Adrenal gland (tissue), 12 donors: ENCODE data around the gene MBD2. TPM values are rescaled to one million over a fixed set of nuclear protein-coding genes. Genes with fewer than 3 reads are reported as not detected.

Experiments
- DNase-seq, 7 donors: peaks; one replicate each; pipeline ENCODE4 v3.0.0-alpha.2; 2019 to 2020
- H3K27ac ChIP-seq, 5 donors: fragments of 200-600 bp; sonication (generic) in 4 of 5; 1 replicate in 3 of 5; 2 replicates in 2 of 5; pipeline versions ENCODE4 v1.5.1 to v1.8.0; 2016 to 2020; ENCODE audit warnings: mild to moderate bottlenecking in 1 of 5
- H3K27me3 ChIP-seq: fragments of 200-600 bp; 2 replicates; pipeline ENCODE4 v1.8.0; 2021
- H3K36me3 ChIP-seq, 2 donors: fragments of 200-600 bp; replicated peaks in 1 of 2; 1 replicate in 1 of 2; 2 replicates in 1 of 2; pipeline versions ENCODE4 v1.5.1 to v1.8.0; 2018 to 2022
- H3K4me1 ChIP-seq, 2 donors: fragments of 200-600 bp; replicated peaks in 1 of 2; 1 replicate in 1 of 2; 2 replicates in 1 of 2; pipeline versions ENCODE4 v1.5.1 to v1.8.0; 2018 to 2021
- H3K4me3 ChIP-seq, 4 donors: fragments of 200-600 bp; sonication (generic) in 3 of 4; one replicate each; pipeline ENCODE4 v1.5.1; 2016 to 2018
- H3K9me3 ChIP-seq, 3 donors: fragments of 200-600 bp; sonication (generic) in 1 of 3; replicated peaks in 1 of 3; 1 replicate in 2 of 3; 2 replicates in 1 of 3; pipeline versions ENCODE4 v1.5.1 to v1.8.0; 2016 to 2021
- POLR2A ChIP-seq, 2 donors: fragments of 450-650 bp; IDR thresholded peaks; one replicate each; pipeline ENCODE4 v1.6.1; 2017; ENCODE audit warnings: antibody characterized with exemption in 2 of 2, mild to moderate bottlenecking in 2 of 2, moderate library complexity in 1 of 2
- WGBS, 4 donors: extraction: QIAGEN DNeasy Blood & Tissue Kit in 2 of 4; methylation state at CpG; one replicate each; pipeline versions ENCODE4 v1.1.5 to v1.1.7; 2013 to 2017; 5-methylcytosine and 5-hydroxymethylcytosine counted together
- intact Hi-C, 2 donors: fragments of 100-400 bp; cut with DNase I; formaldehyde crosslinking; loops; one replicate each; pipeline versions ENCODE4 v1.14.1 to v1.15.0; 2022 to 2023
- polyA plus RNA-seq, 3 donors: library from polyadenylated mRNA; stranded (reverse); fragments of 200-250 nt in 2 of 3; fragments of 350-450 nt in 1 of 3; fragmentation: Illumina TruSeq in 1 of 3; extraction: RNeasy Lipid Tissue Mini Kit (QIAGEN cat#74804) in 1 of 3; gene quantifications; one replicate each; pipeline ENCODE4 v1.2.3, GENCODE V29; 2013 to 2014
- total RNA-seq, 9 donors: library from RNA; depleted of rRNA in 4 of 9; stranded (reverse); fragments of >200 nt in 4 of 9; fragments of 120-200 nt in 1 of 9; fragmentation: NEBNext Ultra II Directional in 1 of 9; extraction: Animal tissue kit (Norgen Biotek cat#: 25700) in 1 of 9; gene quantifications; one replicate each; pipeline versions ENCODE4 v1.1.0 to v1.2.4, GENCODE V29; 2013 to 2023
- TF ChIP-seq, protein P1 (sequence below), 6 experiments: fragments of 450-650 bp in 4 of 6; fragments of 200-600 bp in 2 of 6; sonication (generic) in 1 of 6; IDR thresholded peaks; 1 replicate in 5 of 6; 2 replicates in 1 of 6; pipeline versions ENCODE4 v1.5.1 to v1.8.0; 2016 to 2021; ENCODE audit warnings: antibody characterized with exemption in 6 of 6, mild to moderate bottlenecking in 2 of 6, moderate library complexity in 1 of 6
- donor health status: healthy with polysubstance abuse.
- donor health status: Bipolar disorder and iron deficiency.
- donor health status: DM: yes; HTN: yes; CAD: no.
- donor health status: DM: no; HTN: no; CAD: no.
- donor health status: DM: no; HTN: no; CAD: no.
- donor health status: DM: yes; HTN: yes; CAD: no.

The MBD2 gene
- total and polyA plus RNA-seq, 12 donors, result 13.5 to 70.8 (median 30.1) TPM

- no peak overlapping the region for H3K4me3 ChIP-seq
- DNase-seq, result no peak
- no peaks in the 10 kb centered on the region for H3K27me3 ChIP-seq
- 95 to 100% (median 98%) methylated on average over 3 of the region's 3 CpGs for WGBS, 4 donors
- TF ChIP-seq POLR2A (IDR thresholded peaks at IDR 0.05), result no peak
- TF ChIP-seq, protein P1, sequence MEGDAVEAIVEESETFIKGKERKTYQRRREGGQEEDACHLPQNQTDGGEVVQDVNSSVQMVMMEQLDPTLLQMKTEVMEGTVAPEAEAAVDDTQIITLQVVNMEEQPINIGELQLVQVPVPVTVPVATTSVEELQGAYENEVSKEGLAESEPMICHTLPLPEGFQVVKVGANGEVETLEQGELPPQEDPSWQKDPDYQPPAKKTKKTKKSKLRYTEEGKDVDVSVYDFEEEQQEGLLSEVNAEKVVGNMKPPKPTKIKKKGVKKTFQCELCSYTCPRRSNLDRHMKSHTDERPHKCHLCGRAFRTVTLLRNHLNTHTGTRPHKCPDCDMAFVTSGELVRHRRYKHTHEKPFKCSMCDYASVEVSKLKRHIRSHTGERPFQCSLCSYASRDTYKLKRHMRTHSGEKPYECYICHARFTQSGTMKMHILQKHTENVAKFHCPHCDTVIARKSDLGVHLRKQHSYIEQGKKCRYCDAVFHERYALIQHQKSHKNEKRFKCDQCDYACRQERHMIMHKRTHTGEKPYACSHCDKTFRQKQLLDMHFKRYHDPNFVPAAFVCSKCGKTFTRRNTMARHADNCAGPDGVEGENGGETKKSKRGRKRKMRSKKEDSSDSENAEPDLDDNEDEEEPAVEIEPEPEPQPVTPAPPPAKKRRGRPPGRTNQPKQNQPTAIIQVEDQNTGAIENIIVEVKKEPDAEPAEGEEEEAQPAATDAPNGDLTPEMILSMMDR (IDR thresholded peaks at IDR 0.05), result no peak
- H3K27ac ChIP-seq, result no peak overlapping the region
- H3K36me3 ChIP-seq, result no peaks in the 10 kb centered on the region
- intact Hi-C loops, result no loop called here
- H3K9me3 ChIP-seq, result no peaks in the 10 kb centered on the region
- H3K4me1 ChIP-seq, result no peaks in the 10 kb centered on the region
Measured at GRCh38 chr18:54187372-54187771, 37.1 kb downstream of the MBD2 start.

DNA sequence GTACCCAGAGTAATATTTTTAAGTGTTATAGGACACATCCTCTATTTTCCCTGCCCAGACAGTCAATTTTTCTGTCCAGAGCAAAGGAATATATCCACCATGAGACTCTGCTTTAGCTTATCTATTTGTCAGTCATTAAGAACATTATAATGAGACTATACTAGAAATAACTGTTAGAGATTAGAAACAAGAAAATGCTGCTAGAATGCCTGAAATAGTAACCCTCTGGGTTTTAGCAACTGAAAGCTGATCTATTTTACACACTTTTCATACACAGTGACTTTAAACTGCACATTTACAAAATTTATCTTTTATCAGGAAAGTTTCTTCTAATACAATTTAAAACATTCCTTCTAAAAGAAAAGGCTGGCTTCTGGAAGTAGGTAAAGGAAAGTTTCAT lies 39.6 kb downstream of the MBD2 start:
- H3K4me1 ChIP-seq, result no peaks in the 10 kb centered on the region
- intact Hi-C loops, result no loop called here
- no peak for DNase-seq
- no peaks in the 10 kb centered on the region for H3K9me3 ChIP-seq
- H3K27me3 ChIP-seq, result no peaks in the 10 kb centered on the region
- H3K27ac ChIP-seq, result no peak overlapping the region
- no peak overlapping the region for H3K4me3 ChIP-seq
- no peak for TF ChIP-seq POLR2A (IDR thresholded peaks at IDR 0.05)
- TF ChIP-seq, protein P1 (IDR thresholded peaks at IDR 0.05), result no peak
- H3K36me3 ChIP-seq, result no peaks in the 10 kb centered on the region

- 90 to 94% (median 93%) methylated on average over 3 of the region's 3 CpGs for WGBS, 4 donors
- TF ChIP-seq POLR2A (IDR thresholded peaks at IDR 0.05), result no peak
- TF ChIP-seq, protein P1 (IDR thresholded peaks at IDR 0.05), result no peak
- no peak for DNase-seq
- Histone ChIP-seq H3K27me3 (no peaks in the 10 kb centered on the region), H3K4me1 (no peaks in the 10 kb centered on the region), H3K4me3 (no peak overlapping the region), H3K36me3 (no peaks in the 10 kb centered on the region), H3K9me3 (no peaks in the 10 kb centered on the region), H3K27ac (no peak overlapping the region)
- intact Hi-C loops, result no loop called here
Measured at GRCh38 chr18:54183390-54183789, 41.1 kb downstream of the MBD2 start.

DNA sequence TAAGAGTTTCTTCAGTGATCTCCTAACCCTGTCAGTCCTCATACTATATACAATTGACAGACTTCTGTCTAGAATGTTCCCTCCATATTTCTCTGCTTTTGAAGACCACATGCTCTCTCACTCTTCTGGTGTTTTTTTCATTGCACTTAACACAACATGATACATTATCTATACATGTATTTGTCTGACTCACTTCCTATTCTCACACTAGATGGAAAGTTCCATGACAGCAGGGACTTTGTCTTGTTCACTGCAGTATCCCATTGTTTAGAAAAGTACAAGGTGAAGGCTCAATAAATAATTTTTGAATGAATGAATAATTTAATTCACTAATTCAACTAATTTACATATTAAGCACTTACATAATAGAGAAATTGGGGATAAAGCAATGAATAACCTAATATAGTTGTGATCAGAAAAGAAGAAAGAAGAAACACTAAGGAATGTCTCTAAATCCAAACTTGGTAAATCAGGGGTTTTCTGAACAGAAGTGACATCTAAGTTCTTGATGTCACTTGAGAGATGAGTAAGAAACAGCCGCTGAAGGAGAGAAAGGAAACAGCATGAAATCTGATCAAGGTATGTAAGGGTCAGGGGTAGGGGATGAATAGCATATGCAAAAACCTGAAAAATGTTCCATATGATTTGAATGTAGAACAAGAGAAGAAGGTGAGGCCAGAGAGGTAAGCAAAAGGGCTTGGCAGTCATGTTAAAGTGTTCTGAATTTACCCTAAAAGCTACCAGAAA lies 42.4 kb downstream of the MBD2 start:
- H3K27ac ChIP-seq, result no peak overlapping the region
- TF ChIP-seq, protein P1 (IDR thresholded peaks at IDR 0.05), result no peak
- TF ChIP-seq POLR2A (IDR thresholded peaks at IDR 0.05), result no peak
- H3K4me1 ChIP-seq, result no peaks in the 10 kb centered on the region
- intact Hi-C loops, result no loop called here
- no peaks in the 10 kb centered on the region for H3K27me3 ChIP-seq
- WGBS, 4 donors, result 86 to 97% (median 93%) methylated on average over 1 of the region's 1 CpG
- no peak for DNase-seq
- H3K4me3 ChIP-seq, result no peak overlapping the region
- H3K9me3 ChIP-seq, result no peaks in the 10 kb centered on the region
- no peaks in the 10 kb centered on the region for H3K36me3 ChIP-seq
